Uterus (tissue), 2 donors: Measurements from ENCODE around the gene TRMU.

Experiments
- POLR2A ChIP-seq, 2 donors: fragments of 450-650 bp; IDR thresholded peaks; one replicate each; pipeline ENCODE4 v1.6.1; 2016; ENCODE audit warnings: antibody characterized with exemption in 2 of 2, mild to moderate bottlenecking in 1 of 2, moderate library complexity in 1 of 2
- TF ChIP-seq, protein P1 (sequence below), 4 experiments: fragments of 200-600 bp in 2 of 4; fragments of 450-650 bp in 2 of 4; sonication (generic) in 2 of 4; IDR thresholded peaks; one replicate each; pipeline ENCODE4 v1.5.1; 2016 to 2019; ENCODE audit warnings: antibody characterized with exemption in 4 of 4, mild to moderate bottlenecking in 2 of 4, moderate library complexity in 1 of 4

DNA sequence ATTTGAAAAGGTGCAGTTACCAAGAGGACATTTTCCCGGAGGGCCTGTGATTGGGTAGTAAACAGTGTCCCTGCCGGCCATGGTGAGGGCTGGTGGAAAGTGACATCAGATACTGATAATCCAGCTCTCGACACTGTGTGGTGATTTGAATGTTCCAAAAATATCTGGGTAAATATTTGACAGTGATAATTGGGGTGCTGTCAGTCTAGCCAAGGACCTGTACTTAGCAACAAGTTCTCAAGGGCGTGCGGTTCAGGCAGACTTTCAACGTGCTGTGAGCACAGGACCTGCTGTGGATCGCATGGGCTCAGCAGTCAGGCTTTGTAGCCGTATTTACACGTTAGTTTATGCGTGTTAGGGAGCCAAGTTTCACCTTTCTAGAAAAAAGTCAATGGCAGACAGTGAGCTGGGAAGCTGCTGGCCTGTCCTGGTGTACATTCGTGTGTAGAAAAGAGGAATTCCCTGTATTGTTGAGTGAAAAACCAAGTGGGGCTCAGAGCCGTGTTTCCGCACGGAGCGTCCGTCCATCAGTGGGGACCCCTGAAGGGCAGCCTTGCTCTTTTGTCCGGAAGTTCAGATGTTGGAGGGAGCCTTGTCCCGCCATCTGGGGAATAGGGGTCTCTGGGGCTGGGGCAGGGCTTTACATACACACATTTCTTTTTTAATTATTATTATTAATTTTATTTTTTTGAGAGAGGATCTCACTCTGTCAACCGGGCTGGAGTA lies 11.3 kb downstream of the TRMU start:
- no peak for TF ChIP-seq POLR2A (IDR thresholded peaks at IDR 0.05)
- TF ChIP-seq, protein P1, sequence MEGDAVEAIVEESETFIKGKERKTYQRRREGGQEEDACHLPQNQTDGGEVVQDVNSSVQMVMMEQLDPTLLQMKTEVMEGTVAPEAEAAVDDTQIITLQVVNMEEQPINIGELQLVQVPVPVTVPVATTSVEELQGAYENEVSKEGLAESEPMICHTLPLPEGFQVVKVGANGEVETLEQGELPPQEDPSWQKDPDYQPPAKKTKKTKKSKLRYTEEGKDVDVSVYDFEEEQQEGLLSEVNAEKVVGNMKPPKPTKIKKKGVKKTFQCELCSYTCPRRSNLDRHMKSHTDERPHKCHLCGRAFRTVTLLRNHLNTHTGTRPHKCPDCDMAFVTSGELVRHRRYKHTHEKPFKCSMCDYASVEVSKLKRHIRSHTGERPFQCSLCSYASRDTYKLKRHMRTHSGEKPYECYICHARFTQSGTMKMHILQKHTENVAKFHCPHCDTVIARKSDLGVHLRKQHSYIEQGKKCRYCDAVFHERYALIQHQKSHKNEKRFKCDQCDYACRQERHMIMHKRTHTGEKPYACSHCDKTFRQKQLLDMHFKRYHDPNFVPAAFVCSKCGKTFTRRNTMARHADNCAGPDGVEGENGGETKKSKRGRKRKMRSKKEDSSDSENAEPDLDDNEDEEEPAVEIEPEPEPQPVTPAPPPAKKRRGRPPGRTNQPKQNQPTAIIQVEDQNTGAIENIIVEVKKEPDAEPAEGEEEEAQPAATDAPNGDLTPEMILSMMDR (IDR thresholded peaks at IDR 0.05) = no peak
